Fibroblast of villous mesenchyme (primary cell): ENCODE results near the gene ATP1A4. TPM values are rescaled to one million over a fixed set of nuclear protein-coding genes. Genes with fewer than 3 reads are reported as not detected.

Source experiments
- DNase-seq: peaks from one replicate; pipeline ENCODE4 v3.0.0-alpha.2; 2010; ENCODE audit warnings: low read depth
- H3K4me3 ChIP-seq: 2 replicates; pipeline ENCODE4 v1.5.1; 2011; ENCODE audit warnings: low read depth, mild to moderate bottlenecking, low read length
- CTCF ChIP-seq: IDR thresholded peaks from 2 replicates; pipeline ENCODE4 v1.5.1; 2012; ENCODE audit warnings: low read depth, mild to moderate bottlenecking, low read length; ENCODE audit not compliant: insufficient read depth
- total RNA-seq: library from RNA; depleted of rRNA; stranded (reverse); fragments of >200 nt; gene quantifications from 2 replicates; pipeline ENCODE4 v1.2.3, GENCODE V29; 2012

The ATP1A4 gene
- total RNA-seq, 1 donor, result not detected

- TF ChIP-seq CTCF, result no peak
- peak overlapping the region; percentile 94 for H3K4me3 ChIP-seq
- peak; percentile 71 for DNase-seq
Measured at GRCh38 chr1:160206421-160207117, 55.2 kb downstream of the ATP1A4 start.

GRCh38 chr1:160207118-160207650 is 55.8 kb downstream of the ATP1A4 start:
- no peak for DNase-seq
- TF ChIP-seq CTCF, result no peak
- H3K4me3 ChIP-seq, result no peak overlapping the region

- H3K4me3 ChIP-seq, result no peak overlapping the region
- no peak for TF ChIP-seq CTCF
- DNase-seq, result peak; percentile 16
Measured at GRCh38 chr1:160207771-160208556, 56.6 kb downstream of the ATP1A4 start.

GRCh38 chr1:160208557-160209320 is 57.3 kb downstream of the ATP1A4 start:
- DNase-seq, result no peak

GRCh38 chr1:160209321-160210046 is 58.1 kb downstream of the ATP1A4 start:
- no peak for DNase-seq
- no peak overlapping the region for H3K4me3 ChIP-seq
- TF ChIP-seq CTCF, result no peak

More at GRCh38 chr1:160208557-160209320, 57.3 kb downstream of the ATP1A4 start:
- no peak for TF ChIP-seq CTCF
- H3K4me3 ChIP-seq, result no peak overlapping the region

GRCh38 chr1:160210561-160210960 is 59.2 kb downstream of the ATP1A4 start:
- DNase-seq, result no peak
- TF ChIP-seq CTCF, result no peak
- H3K4me3 ChIP-seq, result no peak overlapping the region
